SKM-1 treated with dmso at 0.1 percent for 144 hours (cell line): Measurements from ENCODE around the gene ZFC3H1.

Source experiments
- DNase-seq: peaks from one replicate; lab custom pipeline; 2025; ENCODE audit not compliant: unreplicated experiment; lab: John Stamatoyannopoulos, UW

The ZFC3H1 gene

GRCh38 chr12:71682466-71682865 lies 18.8 kb upstream of the ZFC3H1 start:
- no peak for DNase-seq

GRCh38 chr12:71671816-71672215 lies 8.2 kb upstream of the ZFC3H1 start:
- DNase-seq = no peak

- no peak for DNase-seq
These were observed 7.7 kb upstream of the ZFC3H1 start for GRCh38 chr12:71671311-71671710.

- DNase-seq = no peak
These were observed 2.6 kb upstream of the ZFC3H1 start for GRCh38 chr12:71666259-71666658.

GRCh38 chr12:71665090-71665463 lies 1.4 kb upstream of the ZFC3H1 start:
- DNase-seq = no peak

GRCh38 chr12:71664411-71665089 lies 902 bp upstream of the ZFC3H1 start:
- DNase-seq = no peak

GRCh38 chr12:71662849-71663560 lies 643 bp downstream of the ZFC3H1 start:
- DNase-seq = no peak

GRCh38 chr12:71661977-71662530 lies 1.6 kb downstream of the ZFC3H1 start:
- no peak for DNase-seq

GRCh38 chr12:71656740-71657139 lies 6.9 kb downstream of the ZFC3H1 start:
- no peak for DNase-seq

- DNase-seq = no peak
These were observed 7.7 kb downstream of the ZFC3H1 start for GRCh38 chr12:71655907-71656306.

GRCh38 chr12:71655495-71655894 lies 8.2 kb downstream of the ZFC3H1 start:
- DNase-seq = no peak

- DNase-seq = no peak
These were observed 9.4 kb downstream of the ZFC3H1 start for GRCh38 chr12:71654200-71654599.

- DNase-seq = no peak
These were observed 10.5 kb downstream of the ZFC3H1 start for GRCh38 chr12:71653137-71653536.

- no peak for DNase-seq
These were observed 11.0 kb downstream of the ZFC3H1 start for GRCh38 chr12:71652656-71653055.

- DNase-seq = no peak
These were observed 14.2 kb downstream of the ZFC3H1 start for GRCh38 chr12:71649401-71649800.

- no peak for DNase-seq
These were observed 15.1 kb downstream of the ZFC3H1 start for GRCh38 chr12:71648537-71648936.

- DNase-seq = no peak
These were observed 17.1 kb downstream of the ZFC3H1 start for GRCh38 chr12:71646512-71646911.

- peak; percentile 14 for DNase-seq
These were observed 18.4 kb downstream of the ZFC3H1 start for GRCh38 chr12:71645268-71645667.

GRCh38 chr12:71642264-71642663 lies 21.4 kb downstream of the ZFC3H1 start:
- no peak for DNase-seq

- no peak for DNase-seq
These were observed 22.3 kb downstream of the ZFC3H1 start for GRCh38 chr12:71641390-71641789.

GRCh38 chr12:71640316-71640715 lies 23.3 kb downstream of the ZFC3H1 start:
- no peak for DNase-seq

- no peak for DNase-seq
These were observed 24.3 kb downstream of the ZFC3H1 start for GRCh38 chr12:71639341-71639760.
